Kidney epithelial cell (primary cell): ENCODE data around the gene ZYG11B. TPM values are rescaled to one million over a fixed set of nuclear protein-coding genes. Genes with fewer than 3 reads are reported as not detected.
"Not testable (repeated sequence)": the region's sequence is repeated elsewhere in the genome, so short reads cannot be mapped to it uniquely, and the experiment has no call there.

Source experiments
- DNase-seq: peaks from one replicate; pipeline ENCODE4 v3.0.0-alpha.2; 2010; ENCODE audit warnings: low read depth
- H3K27me3 ChIP-seq: 2 replicates; pipeline ENCODE4 v1.6.0; 2011; ENCODE audit warnings: low read length; ENCODE audit not compliant: control insufficient read depth, insufficient read depth
- H3K36me3 ChIP-seq: 2 replicates; pipeline ENCODE4 v1.5.1; 2011; ENCODE audit warnings: low read length; ENCODE audit not compliant: control insufficient read depth, insufficient read depth
- H3K4me3 ChIP-seq: 2 replicates; pipeline ENCODE4 v1.5.1; 2011; ENCODE audit warnings: low read depth, mild to moderate bottlenecking, control low read depth, low read length
- total RNA-seq: library from RNA; depleted of rRNA; stranded (reverse); fragments of >200 nt; gene quantifications from 2 replicates; pipeline ENCODE4 v1.2.3, GENCODE V29; 2015
- TF ChIP-seq, protein P1 (sequence below): IDR thresholded peaks from 2 replicates; pipeline ENCODE4 v1.5.1; 2011; ENCODE audit warnings: mild to moderate bottlenecking, moderate library complexity, low read length, control low read depth, inconsistent platforms; ENCODE audit not compliant: insufficient read depth, poor library complexity, severe bottlenecking

Gene ZYG11B
- total RNA-seq, 1 donor from 2014 or later, result 25.2 TPM

DNA sequence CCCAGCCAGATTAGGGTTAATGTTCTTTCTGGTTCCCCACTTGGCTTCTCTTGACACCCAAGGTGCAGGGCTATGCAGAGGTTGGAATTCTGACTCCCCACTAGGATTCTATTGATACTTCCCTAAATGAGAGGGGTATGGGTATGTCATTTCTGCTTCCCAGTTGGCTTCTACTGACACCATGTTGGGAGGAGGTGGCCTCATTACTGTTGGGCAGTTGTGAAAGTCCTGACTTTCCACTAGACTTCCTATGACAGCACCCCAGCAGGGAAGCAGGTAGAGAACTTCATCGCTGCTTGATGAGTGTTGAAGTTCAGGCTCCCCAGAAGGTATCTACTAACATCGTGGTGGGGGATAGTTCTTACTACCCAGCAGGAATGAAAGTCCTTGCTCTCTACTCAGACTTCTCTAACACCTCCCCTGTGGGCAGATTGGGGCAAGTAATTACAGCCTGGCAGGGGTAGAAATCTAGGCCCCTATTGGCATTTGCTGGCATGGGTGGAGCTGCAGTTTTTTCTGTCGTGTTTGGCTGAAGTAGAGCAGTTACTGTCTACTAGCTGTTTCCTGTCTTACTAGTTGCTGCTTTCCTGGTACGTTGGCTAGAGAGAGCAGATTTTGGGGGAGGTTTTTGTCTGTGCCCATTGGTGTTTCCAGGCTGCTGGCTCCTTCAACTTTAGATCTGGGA, 41.5 kb downstream of the ZYG11B start:
- no peak for DNase-seq
- Histone ChIP-seq H3K36me3 (no peaks in the 10 kb centered on the region), H3K27me3 (no peaks in the 10 kb centered on the region), H3K4me3 (no peak overlapping the region)
- TF ChIP-seq, protein P1, sequence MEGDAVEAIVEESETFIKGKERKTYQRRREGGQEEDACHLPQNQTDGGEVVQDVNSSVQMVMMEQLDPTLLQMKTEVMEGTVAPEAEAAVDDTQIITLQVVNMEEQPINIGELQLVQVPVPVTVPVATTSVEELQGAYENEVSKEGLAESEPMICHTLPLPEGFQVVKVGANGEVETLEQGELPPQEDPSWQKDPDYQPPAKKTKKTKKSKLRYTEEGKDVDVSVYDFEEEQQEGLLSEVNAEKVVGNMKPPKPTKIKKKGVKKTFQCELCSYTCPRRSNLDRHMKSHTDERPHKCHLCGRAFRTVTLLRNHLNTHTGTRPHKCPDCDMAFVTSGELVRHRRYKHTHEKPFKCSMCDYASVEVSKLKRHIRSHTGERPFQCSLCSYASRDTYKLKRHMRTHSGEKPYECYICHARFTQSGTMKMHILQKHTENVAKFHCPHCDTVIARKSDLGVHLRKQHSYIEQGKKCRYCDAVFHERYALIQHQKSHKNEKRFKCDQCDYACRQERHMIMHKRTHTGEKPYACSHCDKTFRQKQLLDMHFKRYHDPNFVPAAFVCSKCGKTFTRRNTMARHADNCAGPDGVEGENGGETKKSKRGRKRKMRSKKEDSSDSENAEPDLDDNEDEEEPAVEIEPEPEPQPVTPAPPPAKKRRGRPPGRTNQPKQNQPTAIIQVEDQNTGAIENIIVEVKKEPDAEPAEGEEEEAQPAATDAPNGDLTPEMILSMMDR, result no peak

DNA sequence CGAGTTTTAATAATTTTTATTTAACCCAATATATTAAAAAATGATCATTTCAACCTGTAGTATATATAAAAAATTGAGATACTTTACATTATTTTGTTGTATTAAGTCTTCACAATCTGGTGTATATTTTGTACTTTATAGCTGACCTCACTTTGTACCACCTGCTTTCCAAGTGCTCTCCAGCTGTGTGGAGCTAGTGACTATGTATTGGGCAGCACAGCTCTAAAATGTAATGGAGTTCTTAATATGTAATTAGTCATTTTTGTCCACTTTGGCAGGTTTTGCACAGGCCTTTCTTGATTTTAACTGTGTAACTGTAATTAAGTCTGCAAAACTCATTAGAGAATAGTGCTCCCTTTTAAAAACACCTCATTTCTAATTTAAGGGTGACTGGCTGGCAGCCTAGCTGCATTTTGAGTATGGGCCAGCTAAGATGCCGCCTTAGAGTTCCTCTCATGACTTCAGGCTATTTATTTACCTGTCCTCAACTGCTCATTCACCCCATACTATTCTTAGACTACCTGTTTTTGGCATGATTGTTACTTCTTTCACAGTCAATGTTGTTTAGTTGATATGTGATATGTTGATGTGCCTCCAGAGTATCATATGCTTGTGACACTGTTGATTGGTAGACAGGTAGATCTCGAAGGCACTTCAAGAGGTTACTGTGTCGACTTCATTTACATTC, 43.2 kb downstream of the ZYG11B start:
- Histone ChIP-seq H3K27me3 (no peaks in the 10 kb centered on the region), H3K36me3 (no peaks in the 10 kb centered on the region), H3K4me3 (no peak overlapping the region)
- TF ChIP-seq, protein P1, result no peak
- DNase-seq, result no peak

DNA sequence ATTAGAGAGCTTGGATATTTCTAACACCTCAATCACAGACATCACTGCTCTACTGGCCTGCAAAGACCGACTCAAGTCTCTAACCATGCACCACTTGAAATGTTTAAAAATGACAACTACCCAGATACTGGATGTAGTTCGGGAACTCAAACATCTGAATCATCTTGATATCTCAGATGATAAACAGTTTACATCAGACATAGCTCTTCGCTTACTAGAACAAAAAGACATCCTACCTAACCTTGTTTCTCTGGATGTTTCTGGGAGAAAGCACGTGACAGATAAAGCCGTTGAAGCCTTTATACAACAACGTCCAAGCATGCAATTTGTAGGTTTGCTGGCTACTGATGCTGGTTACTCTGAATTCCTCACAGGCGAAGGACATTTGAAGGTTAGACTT, 45.1 kb downstream of the ZYG11B start:
- TF ChIP-seq, protein P1, result no peak
- H3K36me3 ChIP-seq, result no peaks in the 10 kb centered on the region
- DNase-seq, result no peak
- no peaks in the 10 kb centered on the region for H3K27me3 ChIP-seq
- H3K4me3 ChIP-seq, result no peak overlapping the region

DNA sequence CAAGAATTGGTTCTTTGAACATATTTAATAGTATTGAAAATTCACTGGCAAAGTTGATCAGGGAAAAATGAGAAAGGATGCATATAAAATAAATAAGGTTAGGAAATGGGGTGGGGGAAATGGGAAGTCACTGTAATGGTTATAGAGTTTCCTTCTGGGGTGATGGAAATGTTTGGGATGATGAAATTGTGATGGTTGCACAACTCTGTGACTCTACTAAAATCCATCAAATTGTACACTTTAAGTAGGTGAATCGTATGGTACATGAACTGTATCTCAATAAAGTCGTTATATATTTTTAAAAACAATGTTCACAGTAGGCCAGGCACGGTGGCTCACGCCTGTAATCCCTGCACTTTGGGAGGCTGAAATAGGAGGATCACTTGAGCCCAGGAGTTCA, 59.9 kb downstream of the ZYG11B start:
- no peak overlapping the region for H3K4me3 ChIP-seq
- TF ChIP-seq, protein P1, result no peak
- no peaks in the 10 kb centered on the region for H3K27me3 ChIP-seq
- no peak for DNase-seq
- H3K36me3 ChIP-seq, result no peaks in the 10 kb centered on the region

DNA sequence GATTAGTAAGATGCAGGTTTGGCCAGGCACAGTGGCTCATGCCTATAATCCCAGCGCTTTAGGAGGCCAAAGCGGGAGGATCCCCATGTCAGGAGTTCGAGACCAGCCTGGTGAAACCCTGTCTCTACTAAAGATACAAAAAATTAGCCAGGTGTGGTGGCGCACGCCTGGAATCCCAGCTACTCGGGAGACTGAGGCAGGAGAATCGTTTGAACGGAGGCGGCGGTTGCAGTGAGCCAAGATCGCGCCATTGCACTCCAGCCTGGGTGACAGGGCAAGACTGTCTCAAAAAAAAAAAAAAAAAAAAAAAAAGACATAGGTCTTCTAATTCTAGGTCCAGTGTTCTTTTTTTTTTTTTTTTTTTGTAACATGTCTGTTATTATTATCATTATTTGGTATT, 64.2 kb downstream of the ZYG11B start:
- not testable (repeated sequence) for H3K27me3 ChIP-seq, DNase-seq, H3K4me3 ChIP-seq, H3K36me3 ChIP-seq

DNA sequence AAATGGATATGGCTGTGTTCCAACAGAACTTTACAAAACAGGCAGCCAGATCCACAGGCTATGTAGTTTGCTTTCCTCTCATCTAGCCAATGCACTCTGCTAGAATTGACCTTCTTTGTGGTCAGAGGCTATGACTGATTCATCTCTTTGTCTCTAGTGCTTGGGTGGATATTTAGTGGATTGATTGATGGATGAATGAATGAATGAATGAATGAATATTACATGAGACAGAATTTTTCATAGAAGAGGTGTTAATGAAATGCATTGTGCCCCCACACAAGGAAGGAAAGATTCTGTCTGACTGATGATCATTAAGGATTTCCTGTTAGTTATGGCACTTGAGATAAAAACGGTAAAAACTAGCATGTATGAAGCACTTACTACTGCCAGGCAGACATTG, 65.8 kb downstream of the ZYG11B start:
- H3K27me3 ChIP-seq, result no peaks in the 10 kb centered on the region
- TF ChIP-seq, protein P1, result no peak
- no peak overlapping the region for H3K4me3 ChIP-seq
- no peaks in the 10 kb centered on the region for H3K36me3 ChIP-seq
- no peak for DNase-seq

DNA sequence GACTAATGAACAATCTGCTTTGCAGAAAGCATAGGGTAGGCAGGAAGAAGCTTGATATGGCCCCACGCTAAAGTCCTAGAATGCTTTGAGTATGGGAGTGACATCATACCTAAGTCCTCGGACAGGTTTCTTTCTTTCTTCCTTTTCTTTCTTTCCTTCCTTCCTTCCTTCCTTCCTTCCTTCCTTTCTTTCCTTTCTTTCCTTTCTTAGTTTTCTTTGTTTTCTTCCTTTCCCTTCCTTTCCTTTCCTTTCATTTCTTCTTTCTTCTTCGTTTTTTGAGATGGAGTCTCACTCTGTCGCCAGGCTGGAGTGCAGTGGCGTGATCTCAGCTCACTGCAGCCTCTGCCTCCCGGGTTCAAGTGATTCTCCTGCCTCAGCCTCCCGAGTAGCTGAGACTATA, 67.5 kb downstream of the ZYG11B start:
- H3K36me3 ChIP-seq, H3K27me3 ChIP-seq, H3K4me3 ChIP-seq, DNase-seq: not testable (repeated sequence)
